GM23338 (cell line): ENCODE measurements around the gene ZNF488. TPM values are rescaled to one million over a fixed set of nuclear protein-coding genes. Genes with fewer than 3 reads are reported as not detected.

ENCODE experiments used
- ATAC-seq: fragments of 200-7000 bp; cut with Tn5 transposase; 3 replicates; pipeline ENCODE4 v1.9.1; 2020
- DNase-seq: peaks from one replicate; pipeline ENCODE4 v3.0.0-alpha.2; 2015; ENCODE audit warnings: low spot score
- H2AFZ ChIP-seq: fragments of 200-600 bp; sonication (generic); 2 replicates; pipeline ENCODE4 v1.8.0; 2016; ENCODE audit warnings: antibody characterized with exemption, mild to moderate bottlenecking, moderate library complexity
- H3F3A ChIP-seq: fragments of 200-600 bp; sonication (generic); replicated peaks from 2 replicates; pipeline ENCODE4 v1.8.0; 2017; ENCODE audit warnings: antibody characterized with exemption, mixed run types, low read depth
- H3K27ac ChIP-seq: fragments of 200-600 bp; sonication (generic); 2 replicates; pipeline ENCODE4 v1.6.1; 2016; ENCODE audit warnings: low read depth
- H3K27me3 ChIP-seq: fragments of 200-600 bp; sonication (generic); 2 replicates; pipeline ENCODE4 v1.8.0; 2016; ENCODE audit warnings: mild to moderate bottlenecking, mixed run types, moderate library complexity; ENCODE audit not compliant: insufficient read depth
- H3K36me3 ChIP-seq: fragments of 200-600 bp; sonication (generic); 2 replicates; pipeline ENCODE4 v1.8.0; 2016; ENCODE audit warnings: mild to moderate bottlenecking; ENCODE audit not compliant: insufficient read depth
- H3K4me1 ChIP-seq: fragments of 200-600 bp; sonication (generic); 2 replicates; pipeline ENCODE4 v1.8.0; 2016; ENCODE audit warnings: mild to moderate bottlenecking, moderate library complexity; ENCODE audit not compliant: insufficient read depth
- H3K4me2 ChIP-seq: fragments of 200-600 bp; sonication (generic); 2 replicates; pipeline ENCODE4 v1.7.1; 2017; ENCODE audit warnings: mixed run types
- H3K4me3 ChIP-seq: fragments of 200-600 bp; sonication (generic); 2 replicates; pipeline ENCODE4 v1.6.1; 2016; ENCODE audit warnings: mixed run types
- H3K79me2 ChIP-seq: fragments of 200-600 bp; sonication (generic); replicated peaks from 2 replicates; pipeline ENCODE4 v1.8.0; 2017; ENCODE audit warnings: mild to moderate bottlenecking; ENCODE audit not compliant: insufficient read depth
- H3K9me2 ChIP-seq: fragments of 200-600 bp; sonication (generic); 2 replicates; pipeline ENCODE4 v1.8.0; 2017; ENCODE audit not compliant: insufficient read depth
- H4K20me1 ChIP-seq: fragments of 200-600 bp; sonication (generic); replicated peaks from 2 replicates; pipeline ENCODE4 v1.8.0; 2017; ENCODE audit warnings: mild to moderate bottlenecking; ENCODE audit not compliant: insufficient read depth
- H3K27ac Mint-ChIP-seq: 2 replicates; pipeline ENCODE4 v1.8.0; 2020; ENCODE audit warnings: inconsistent platforms, mild to moderate bottlenecking, moderate library complexity, mixed read lengths
- H3K27me3 Mint-ChIP-seq: 3 replicates; pipeline ENCODE4 v1.8.0; 2022; ENCODE audit warnings: low read depth, mild to moderate bottlenecking, moderate library complexity, mixed read lengths, inconsistent platforms; ENCODE audit not compliant: insufficient read depth, poor library complexity
- H3K36me3 Mint-ChIP-seq: 3 replicates; pipeline ENCODE4 v1.8.0; 2021; ENCODE audit warnings: low read depth, mild to moderate bottlenecking, inconsistent platforms, moderate library complexity, mixed read lengths
- H3K4me1 Mint-ChIP-seq: 3 replicates; pipeline ENCODE4 v1.8.0; 2020; ENCODE audit warnings: mild to moderate bottlenecking, inconsistent platforms, mixed read lengths
- H3K4me3 Mint-ChIP-seq: 3 replicates; pipeline ENCODE4 v1.8.0; 2021; ENCODE audit warnings: moderate library complexity, mild to moderate bottlenecking, inconsistent platforms, mixed read lengths
- H3K9me3 Mint-ChIP-seq: 3 replicates; pipeline ENCODE4 v1.8.0; 2020; ENCODE audit warnings: moderate library complexity, mild to moderate bottlenecking, inconsistent platforms, mixed read lengths
- CREB1 ChIP-seq: fragments of 250-450 bp; sonication (Bioruptor Pico); IDR thresholded peaks from 2 replicates; pipeline ENCODE4 v1.5.0; 2020; ENCODE audit warnings: low read depth, mild to moderate bottlenecking, moderate library complexity
- ETS1 ChIP-seq: IDR thresholded peaks from 2 replicates; pipeline ENCODE4 v1.6.1; 2016; ENCODE audit warnings: antibody characterized with exemption
- EZH2 ChIP-seq: fragments of 200-600 bp; sonication (generic); IDR thresholded peaks from one replicate; pipeline ENCODE4 v1.8.0; 2017; ENCODE audit warnings: antibody characterized with exemption, mild to moderate bottlenecking, low read depth; ENCODE audit not compliant: unreplicated experiment
- EZH2phosphoT487 ChIP-seq: fragments of 200-600 bp; sonication (generic); IDR thresholded peaks from one replicate; pipeline ENCODE4 v1.8.1; 2018; ENCODE audit warnings: antibody characterized with exemption; ENCODE audit not compliant: unreplicated experiment
- JUNB ChIP-seq: IDR thresholded peaks from one replicate; pipeline ENCODE4 v1.6.1; 2016; ENCODE audit warnings: antibody characterized with exemption; ENCODE audit not compliant: unreplicated experiment
- NANOG ChIP-seq: IDR thresholded peaks from 2 replicates; pipeline ENCODE4 v1.6.1; 2016; ENCODE audit warnings: antibody characterized with exemption, borderline replicate concordance
- POLR2AphosphoS5 ChIP-seq: IDR thresholded peaks from 2 replicates; pipeline ENCODE4 v1.6.1; 2016; ENCODE audit warnings: antibody characterized with exemption, low read depth
- REST ChIP-seq: IDR thresholded peaks from one replicate; pipeline ENCODE4 v1.6.1; 2018; ENCODE audit warnings: antibody characterized with exemption; ENCODE audit not compliant: unreplicated experiment
- ZNF114 ChIP-seq: fragments of 250-450 bp; sonication (Bioruptor Pico); IDR thresholded peaks from 2 replicates; pipeline ENCODE4 v1.5.0; 2020; ENCODE audit warnings: mild to moderate bottlenecking, moderate library complexity
- ZNF331 ChIP-seq: fragments of 250-450 bp; sonication (Bioruptor Pico); IDR thresholded peaks from 2 replicates; pipeline ENCODE4 v1.5.0; 2020; ENCODE audit warnings: low read depth, mild to moderate bottlenecking, moderate library complexity
- polyA plus RNA-seq: library from polyadenylated mRNA; unstranded; fragments of >200 nt; fragmentation: Nextera tagmentation; extraction: Ambion mirVana; gene quantifications from 2 replicates; pipeline ENCODE4 v1.2.1, GENCODE V29; 2016
- total RNA-seq: library from RNA; depleted of rRNA; stranded (reverse); fragments of >200 nt; shearing (Covaris generic); gene quantifications from 2 replicates; pipeline ENCODE4 v1.2.3, GENCODE V29; 2014

The ZNF488 gene
- total and polyA plus RNA-seq, 2 experiments from 2014 or later, result 2.5 to 5.2 TPM

- Histone ChIP-seq H3K9me2 (peaks cover 2% of the 10 kb centered on the region; the same call in 1 of the 2 replicates), H3K79me2 (no peaks in the 10 kb centered on the region), H3K36me3 (no peaks in the 10 kb centered on the region), H3K4me2 (no peak overlapping the region), H3K4me1 (peaks cover 5% of the 10 kb centered on the region; the same call in 1 of the 2 replicates), H3K27me3 (peaks cover 11% of the 10 kb centered on the region; the same call in 1 of the 2 replicates), H3F3A (no peaks in the 10 kb centered on the region), H4K20me1 (no peaks in the 10 kb centered on the region), H2AFZ (no peak overlapping the region), H3K27ac (no peak overlapping the region), H3K4me3 (no peak overlapping the region)
- peaks cover 4% of the 10 kb centered on the region; the same call in 2 of the 3 replicates for H3K4me1 Mint-ChIP-seq
- peaks cover 9% of the 10 kb centered on the region for H3K27me3 Mint-ChIP-seq
- peaks cover 9% of the 10 kb centered on the region; the same call in 2 of the 3 replicates for H3K36me3 Mint-ChIP-seq
- TF ChIP-seq ZNF331 (CRISPR knock-in tag), result no peak
- no peak for TF ChIP-seq EZH2
- TF ChIP-seq NANOG, result no peak
- TF ChIP-seq ZNF114 (CRISPR knock-in tag), result no peak
- no peak for TF ChIP-seq POLR2AphosphoS5
- no peak for TF ChIP-seq REST
- TF ChIP-seq CREB1 (CRISPR knock-in tag), result no peak
- TF ChIP-seq EZH2phosphoT487, result no peak
- H3K9me3 Mint-ChIP-seq, result peaks cover 26% of the 10 kb centered on the region; the same call in 2 of the 3 replicates
- no peak overlapping the region for H3K4me3 Mint-ChIP-seq
- no peak overlapping the region for H3K27ac Mint-ChIP-seq
- ATAC-seq, result no peak
- no peak for DNase-seq
These were observed 5.5 kb upstream of the ZNF488 start for GRCh38 chr10:47389619-47390018.

GRCh38 chr10:47388879-47389278, 4.8 kb upstream of the ZNF488 start:
- no peak for ATAC-seq
- TF ChIP-seq ZNF114 (CRISPR knock-in tag) (no peak), REST (no peak), ETS1 (no peak), JUNB (no peak), EZH2phosphoT487 (no peak)

More at GRCh38 chr10:47388879-47389278, 4.8 kb upstream of the ZNF488 start:
- Histone ChIP-seq H3K4me3 (no peak overlapping the region), H3K9me2 (peaks cover 2% of the 10 kb centered on the region; the same call in 1 of the 2 replicates), H3K27ac (no peak overlapping the region), H3K79me2 (no peaks in the 10 kb centered on the region), H3F3A (0 out of 2 replicates have a peak, but pooled peaks cover 1% of the 10 kb centered on the region), H4K20me1 (no peaks in the 10 kb centered on the region), H3K4me1 (peaks cover 5% of the 10 kb centered on the region; the same call in 1 of the 2 replicates), H3K27me3 (peaks cover 11% of the 10 kb centered on the region; the same call in 1 of the 2 replicates), H3K36me3 (no peaks in the 10 kb centered on the region), H3K4me2 (no peak overlapping the region), H2AFZ (no peak overlapping the region)
- DNase-seq, result no peak
- peaks cover 4% of the 10 kb centered on the region for H3K4me1 Mint-ChIP-seq
- H3K36me3 Mint-ChIP-seq, result peaks cover 9% of the 10 kb centered on the region; the same call in 2 of the 3 replicates
- no peak overlapping the region for H3K4me3 Mint-ChIP-seq
- H3K27me3 Mint-ChIP-seq, result peaks cover 9% of the 10 kb centered on the region
- no peak overlapping the region for H3K27ac Mint-ChIP-seq
- peaks cover 26% of the 10 kb centered on the region; the same call in 2 of the 3 replicates for H3K9me3 Mint-ChIP-seq
